ENCODE data around the gene PNMA8A.
"Not testable (repeated sequence)": the region's sequence is repeated elsewhere in the genome, so short reads cannot be mapped to it uniquely, and the experiment has no call there.

Gene PNMA8A

GRCh38 chr19:46466536-46467196 lies 4.7 kb downstream of the PNMA8A start:
- DNase-seq (ENCODE audit: low read depth in 2 of 2) = no peak

GRCh38 chr19:46463516-46463915 lies 7.8 kb downstream of the PNMA8A start:
- no peak for DNase-seq (ENCODE audit: low read depth in 2 of 2)

- no peak for DNase-seq (ENCODE audit: low read depth in 2 of 2)
These were observed 9.8 kb downstream of the PNMA8A start for GRCh38 chr19:46461537-46461936.

GRCh38 chr19:46460981-46461380 lies 10.4 kb downstream of the PNMA8A start:
- DNase-seq (ENCODE audit: low read depth in 2 of 2) = no peak

GRCh38 chr19:46460055-46460454 lies 11.3 kb downstream of the PNMA8A start:
- DNase-seq (ENCODE audit: low read depth in 2 of 2) = no peak

- no peak for DNase-seq (ENCODE audit: low read depth in 2 of 2)
These were observed 14.4 kb downstream of the PNMA8A start for GRCh38 chr19:46456930-46457329.

- DNase-seq (ENCODE audit: low read depth in 2 of 2) = no peak
These were observed 17.1 kb downstream of the PNMA8A start for GRCh38 chr19:46454244-46454643.

GRCh38 chr19:46453661-46454060 lies 17.7 kb downstream of the PNMA8A start:
- no peak for DNase-seq (ENCODE audit: low read depth in 2 of 2)

- DNase-seq (ENCODE audit: low read depth in 2 of 2) = no peak
These were observed 19.2 kb downstream of the PNMA8A start for GRCh38 chr19:46452186-46452585.

- DNase-seq (ENCODE audit: low read depth in 2 of 2) = no peak
These were observed 20.0 kb downstream of the PNMA8A start for GRCh38 chr19:46451352-46451751.

GRCh38 chr19:46450737-46451136 lies 20.6 kb downstream of the PNMA8A start:
- DNase-seq (ENCODE audit: low read depth in 2 of 2) = no peak

- DNase-seq (ENCODE audit: low read depth in 2 of 2) = no peak
These were observed 22.1 kb downstream of the PNMA8A start for GRCh38 chr19:46449228-46449627.

- no peak for DNase-seq (ENCODE audit: low read depth in 2 of 2)
These were observed 22.8 kb downstream of the PNMA8A start for GRCh38 chr19:46448601-46449000.

- no peak for DNase-seq (ENCODE audit: low read depth in 2 of 2)
These were observed 23.5 kb downstream of the PNMA8A start for GRCh38 chr19:46447824-46448223.

GRCh38 chr19:46447006-46447405 lies 24.4 kb downstream of the PNMA8A start:
- DNase-seq (ENCODE audit: low read depth in 2 of 2) = no peak

GRCh38 chr19:46446021-46446420 lies 25.3 kb downstream of the PNMA8A start:
- no peak for DNase-seq (ENCODE audit: low read depth in 2 of 2)

- no peak for DNase-seq (ENCODE audit: low read depth in 2 of 2)
These were observed 28.4 kb downstream of the PNMA8A start for GRCh38 chr19:46442808-46443450.

- no peak for DNase-seq (ENCODE audit: low read depth in 2 of 2)
These were observed 29.5 kb downstream of the PNMA8A start for GRCh38 chr19:46441866-46442265.

- not testable (repeated sequence) for DNase-seq (ENCODE audit: low read depth in 2 of 2)
These were observed 35.7 kb downstream of the PNMA8A start for GRCh38 chr19:46435689-46436088.

GRCh38 chr19:46435009-46435408 lies 36.4 kb downstream of the PNMA8A start:
- DNase-seq (ENCODE audit: low read depth in 2 of 2) = no peak

- DNase-seq (ENCODE audit: low read depth in 2 of 2) = not testable (repeated sequence)
These were observed 37.9 kb downstream of the PNMA8A start for GRCh38 chr19:46433470-46433869.

- DNase-seq (ENCODE audit: low read depth in 2 of 2) = no peak
These were observed 39.5 kb downstream of the PNMA8A start for GRCh38 chr19:46431824-46432223.

- DNase-seq (ENCODE audit: low read depth in 2 of 2) = no peak
These were observed 41.4 kb downstream of the PNMA8A start for GRCh38 chr19:46429999-46430398.
